22Rv1 (cell line): ENCODE data around the gene FERMT2.
A peak's percentile ranks its signal among the peaks of the same experiment; 100 is the strongest.

Source experiments
- H3K27ac ChIP-seq: fragments of 450-650 bp; 2 replicates; pipeline ENCODE4 v1.5.1; 2017
- CTCF ChIP-seq: fragments of 450-650 bp; IDR thresholded peaks from 2 replicates; pipeline ENCODE4 v1.5.1; 2017; ENCODE audit warnings: mild to moderate bottlenecking
- ZFX ChIP-seq: fragments of 450-650 bp; IDR thresholded peaks from 2 replicates; pipeline ENCODE4 v1.6.1; 2017; ENCODE audit warnings: antibody characterized with exemption, borderline replicate concordance

FERMT2 gene

GRCh38 chr14:52951681-52952554 is 1.1 kb upstream of the FERMT2 start:
- TF ChIP-seq ZFX, result no peak
- peak; percentile 42 for TF ChIP-seq CTCF
- H3K27ac ChIP-seq, result peak overlapping the region; percentile 81

GRCh38 chr14:52950410-52950897 is 396 bp downstream of the FERMT2 start:
- TF ChIP-seq ZFX (no peak), CTCF (no peak)
- peak overlapping the region; percentile 81 for H3K27ac ChIP-seq

- H3K27ac ChIP-seq, result peak overlapping the region; percentile 81
- no peak for TF ChIP-seq ZFX
These were observed 990 bp downstream of the FERMT2 start for GRCh38 chr14:52949711-52950409.

- H3K27ac ChIP-seq, result no peak overlapping the region
- no peak for TF ChIP-seq ZFX
- TF ChIP-seq CTCF, result no peak
These were observed 1.6 kb downstream of the FERMT2 start for GRCh38 chr14:52949249-52949648.

- H3K27ac ChIP-seq, result no peak overlapping the region
- TF ChIP-seq ZFX, result no peak
- TF ChIP-seq CTCF, result no peak
These were observed 2.0 kb downstream of the FERMT2 start for GRCh38 chr14:52948836-52949235.

GRCh38 chr14:52948039-52948438 is 2.8 kb downstream of the FERMT2 start:
- no peak overlapping the region for H3K27ac ChIP-seq
- TF ChIP-seq CTCF (no peak), ZFX (no peak)

GRCh38 chr14:52944254-52944653 is 6.6 kb downstream of the FERMT2 start:
- TF ChIP-seq CTCF (no peak), ZFX (no peak)
- no peak overlapping the region for H3K27ac ChIP-seq
